GM12801 (cell line): Measurements from ENCODE around the gene SNAI1.

Experiments used
- CTCF ChIP-seq: IDR thresholded peaks from one replicate; pipeline ENCODE4 v1.5.1; 2011; ENCODE audit warnings: control low read depth; ENCODE audit not compliant: insufficient read length; ENCODE audit errors: extremely low read depth

SNAI1 gene

GRCh38 chr20:50026746-50027575 is 44.2 kb downstream of the SNAI1 start:
- TF ChIP-seq CTCF, result no peak

- no peak for TF ChIP-seq CTCF
Measured at GRCh38 chr20:50027611-50028105, 44.9 kb downstream of the SNAI1 start.

GRCh38 chr20:50029083-50029696 is 46.4 kb downstream of the SNAI1 start:
- no peak for TF ChIP-seq CTCF

GRCh38 chr20:50029697-50030461 is 47.1 kb downstream of the SNAI1 start:
- no peak for TF ChIP-seq CTCF

- no peak for TF ChIP-seq CTCF
Measured at GRCh38 chr20:50032955-50033666, 50.3 kb downstream of the SNAI1 start.

- TF ChIP-seq CTCF, result no peak
Measured at GRCh38 chr20:50034567-50035180, 51.9 kb downstream of the SNAI1 start.
